K562 (cell line): Measurements from ENCODE around the gene TMC8. TPM values are rescaled to one million over a fixed set of nuclear protein-coding genes. Genes with fewer than 3 reads are reported as not detected.

ENCODE experiments used
- FOXM1 ChIP-seq, 2 experiments: fragments of 450-650 bp in 1 of 2; sonication (generic) in 1 of 2; formaldehyde crosslinking in 1 of 2; IDR thresholded peaks; 2 replicates each; pipeline versions ENCODE4 v1.6.1 to v1.9.0; 2017 to 2022; ENCODE audit warnings: low read depth in 2 of 2, mild to moderate bottlenecking in 2 of 2, missing genetic modification reagents in 1 of 2, moderate library complexity in 1 of 2
- MYC ChIP-seq, 2 experiments: fragments of 250-450 bp in 1 of 2; sonication (Bioruptor Pico) in 1 of 2; IDR thresholded peaks; 2 replicates each; pipeline versions ENCODE4 v1.5.1 to v1.6.1; 2012 to 2021; ENCODE audit warnings: low read depth in 2 of 2, borderline replicate concordance in 1 of 2, improper control_type of control experiment in 1 of 2, low read length in 1 of 2, mild to moderate bottlenecking in 1 of 2, moderate library complexity in 1 of 2
- SAP30 ChIP-seq: fragments of 200-600 bp; sonication (generic); IDR thresholded peaks from 2 replicates; pipeline ENCODE4 v1.6.1; 2012; ENCODE audit warnings: borderline replicate concordance, low read depth, mild to moderate bottlenecking, moderate library complexity, low read length, control low read depth, inconsistent platforms; ENCODE audit not compliant: insufficient read depth, poor library complexity, severe bottlenecking
- TRIM24 ChIP-seq, 2 experiments: fragments of 450-650 bp; IDR thresholded peaks; 2 replicates each; pipeline ENCODE4 v1.6.1; 2016
- ZFP36 ChIP-seq: fragments of 150-350 bp; IDR thresholded peaks from 2 replicates; pipeline ENCODE4 v1.6.1; 2018; ENCODE audit warnings: low read length, low read depth; ENCODE audit not compliant: partially characterized antibody
- ZFX ChIP-seq: sonication (generic); formaldehyde crosslinking; IDR thresholded peaks from 2 replicates; pipeline ENCODE4 v1.8.0; 2022; ENCODE audit warnings: mild to moderate bottlenecking, missing genetic modification reagents, moderate library complexity
- ZKSCAN1 ChIP-seq: fragments of 150-350 bp; IDR thresholded peaks from 2 replicates; pipeline ENCODE4 v1.6.1; 2016; ENCODE audit warnings: low read depth, low read length
- polyA plus RNA-seq, 8 experiments: library from polyadenylated mRNA; depleted of rRNA in 4 of 8; stranded (reverse) in 5 of 8; unstranded in 3 of 8; fragments of >200 nt; fragmentation: Nextera tagmentation in 2 of 8; fragmentation: Illumina TruSeq in 1 of 8; extraction: Ambion mirVana in 2 of 8; extraction: Trizol in 1 of 8; gene quantifications; 2 replicates each; pipeline versions ENCODE4 v1.2.1 to v1.2.3, GENCODE V29; 2011 to 2014; ENCODE audit warnings: inconsistent platforms in 1 of 8, missing spikeins in 1 of 8
- total RNA-seq, 7 experiments: library from RNA; depleted of rRNA in 6 of 7; stranded (reverse); fragments of >200 nt in 6 of 7; fragmentation: Illumina TruSeq in 2 of 7; extraction: Trizol in 2 of 7; gene quantifications; 2 replicates each; pipeline versions ENCODE4 v1.2.1 to v1.2.3, GENCODE V29; 2011 to 2021; ENCODE audit warnings: low replicate concordance in 1 of 7
- TF ChIP-seq, protein P1 (sequence below): fragments of 450-650 bp; conservative IDR thresholded peaks from 2 replicates; pipeline ENCODE4 v1.6.1; 2016; ENCODE audit warnings: missing genetic modification characterization, low read depth, mild to moderate bottlenecking, control low read depth, missing compliant biosample characterization
- TF ChIP-seq, protein P2 (sequence below): sonication (generic); formaldehyde crosslinking; IDR thresholded peaks from 2 replicates; pipeline ENCODE4 v1.8.0; 2022; ENCODE audit warnings: mild to moderate bottlenecking, missing genetic modification reagents, borderline replicate concordance
- TF ChIP-seq, protein P3 (sequence below): fragments of 250-450 bp; sonication (Bioruptor Pico); IDR thresholded peaks from 2 replicates; pipeline ENCODE4 v1.9.0; 2021; ENCODE audit warnings: mild to moderate bottlenecking
- TF ChIP-seq, protein P4 (sequence below), 2 experiments: fragments of 450-650 bp; formaldehyde crosslinking in 1 of 2; IDR thresholded peaks; 2 replicates each; pipeline versions ENCODE4 v1.4.0 to v1.6.1; 2014 to 2020; ENCODE audit warnings: mild to moderate bottlenecking in 2 of 2, borderline replicate concordance in 1 of 2, low read depth in 1 of 2

The TMC8 gene
- total and polyA plus RNA-seq, 9 of the 15 experiments (the other 6 are each of a cell fraction or from before 2014, with no cell fraction given), result 0.13 to 10.9 (median 2.8) TPM

DNA sequence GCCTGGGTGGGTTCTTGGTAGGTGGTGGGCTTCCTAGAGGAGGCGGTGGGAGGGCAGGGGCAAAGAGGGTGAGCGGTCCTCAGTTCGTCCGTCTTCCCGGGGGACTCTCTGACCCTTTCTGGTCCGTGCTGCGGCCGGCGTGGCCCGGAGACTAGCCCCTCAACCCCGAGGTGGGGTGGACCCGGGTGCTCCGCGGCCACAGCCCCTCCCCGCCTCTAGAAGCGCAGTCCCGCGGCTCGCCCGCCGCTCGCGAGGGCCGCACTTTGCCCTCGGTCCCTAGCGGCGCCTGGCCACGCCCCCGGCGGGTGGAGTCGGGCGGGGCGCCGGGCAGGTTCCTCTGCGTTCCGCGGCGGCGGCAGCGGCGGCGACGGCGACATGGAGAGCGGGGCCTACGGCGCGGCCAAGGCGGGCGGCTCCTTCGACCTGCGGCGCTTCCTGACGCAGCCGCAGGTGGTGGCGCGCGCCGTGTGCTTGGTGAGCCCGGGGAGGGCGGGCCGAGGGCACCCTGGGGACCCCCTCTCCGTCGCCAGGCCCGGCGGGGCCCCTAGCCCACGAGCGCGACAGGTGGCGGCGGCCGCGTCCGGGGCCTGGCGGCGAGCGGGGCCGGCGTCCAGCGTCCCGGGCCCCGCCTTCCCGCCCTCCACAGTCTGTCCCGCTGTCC is 37.8 kb downstream of the TMC8 start, which contains the start of gene SYNGR2 (continued):
- TF ChIP-seq, protein P1, sequence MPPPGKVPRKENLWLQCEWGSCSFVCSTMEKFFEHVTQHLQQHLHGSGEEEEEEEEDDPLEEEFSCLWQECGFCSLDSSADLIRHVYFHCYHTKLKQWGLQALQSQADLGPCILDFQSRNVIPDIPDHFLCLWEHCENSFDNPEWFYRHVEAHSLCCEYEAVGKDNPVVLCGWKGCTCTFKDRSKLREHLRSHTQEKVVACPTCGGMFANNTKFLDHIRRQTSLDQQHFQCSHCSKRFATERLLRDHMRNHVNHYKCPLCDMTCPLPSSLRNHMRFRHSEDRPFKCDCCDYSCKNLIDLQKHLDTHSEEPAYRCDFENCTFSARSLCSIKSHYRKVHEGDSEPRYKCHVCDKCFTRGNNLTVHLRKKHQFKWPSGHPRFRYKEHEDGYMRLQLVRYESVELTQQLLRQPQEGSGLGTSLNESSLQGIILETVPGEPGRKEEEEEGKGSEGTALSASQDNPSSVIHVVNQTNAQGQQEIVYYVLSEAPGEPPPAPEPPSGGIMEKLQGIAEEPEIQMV (tag), result no peak
- TF ChIP-seq, protein P2, sequence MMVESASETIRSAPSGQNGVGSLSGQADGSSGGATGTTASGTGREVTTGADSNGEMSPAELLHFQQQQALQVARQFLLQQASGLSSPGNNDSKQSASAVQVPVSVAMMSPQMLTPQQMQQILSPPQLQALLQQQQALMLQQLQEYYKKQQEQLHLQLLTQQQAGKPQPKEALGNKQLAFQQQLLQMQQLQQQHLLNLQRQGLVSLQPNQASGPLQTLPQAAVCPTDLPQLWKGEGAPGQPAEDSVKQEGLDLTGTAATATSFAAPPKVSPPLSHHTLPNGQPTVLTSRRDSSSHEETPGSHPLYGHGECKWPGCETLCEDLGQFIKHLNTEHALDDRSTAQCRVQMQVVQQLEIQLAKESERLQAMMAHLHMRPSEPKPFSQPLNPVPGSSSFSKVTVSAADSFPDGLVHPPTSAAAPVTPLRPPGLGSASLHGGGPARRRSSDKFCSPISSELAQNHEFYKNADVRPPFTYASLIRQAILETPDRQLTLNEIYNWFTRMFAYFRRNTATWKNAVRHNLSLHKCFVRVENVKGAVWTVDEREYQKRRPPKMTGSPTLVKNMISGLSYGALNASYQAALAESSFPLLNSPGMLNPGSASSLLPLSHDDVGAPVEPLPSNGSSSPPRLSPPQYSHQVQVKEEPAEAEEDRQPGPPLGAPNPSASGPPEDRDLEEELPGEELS, result no peak
- peak; percentile 73 for TF ChIP-seq ZFX (CRISPR knock-in tag)
- TF ChIP-seq, protein P3, sequence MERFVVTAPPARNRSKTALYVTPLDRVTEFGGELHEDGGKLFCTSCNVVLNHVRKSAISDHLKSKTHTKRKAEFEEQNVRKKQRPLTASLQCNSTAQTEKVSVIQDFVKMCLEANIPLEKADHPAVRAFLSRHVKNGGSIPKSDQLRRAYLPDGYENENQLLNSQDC (CRISPR knock-in tag), result peak; percentile 53; the same call in 1 of the 2 replicates
- peak; percentile 53; the same call in 1 of the 2 replicates for TF ChIP-seq ZKSCAN1
- TF ChIP-seq, protein P4, sequence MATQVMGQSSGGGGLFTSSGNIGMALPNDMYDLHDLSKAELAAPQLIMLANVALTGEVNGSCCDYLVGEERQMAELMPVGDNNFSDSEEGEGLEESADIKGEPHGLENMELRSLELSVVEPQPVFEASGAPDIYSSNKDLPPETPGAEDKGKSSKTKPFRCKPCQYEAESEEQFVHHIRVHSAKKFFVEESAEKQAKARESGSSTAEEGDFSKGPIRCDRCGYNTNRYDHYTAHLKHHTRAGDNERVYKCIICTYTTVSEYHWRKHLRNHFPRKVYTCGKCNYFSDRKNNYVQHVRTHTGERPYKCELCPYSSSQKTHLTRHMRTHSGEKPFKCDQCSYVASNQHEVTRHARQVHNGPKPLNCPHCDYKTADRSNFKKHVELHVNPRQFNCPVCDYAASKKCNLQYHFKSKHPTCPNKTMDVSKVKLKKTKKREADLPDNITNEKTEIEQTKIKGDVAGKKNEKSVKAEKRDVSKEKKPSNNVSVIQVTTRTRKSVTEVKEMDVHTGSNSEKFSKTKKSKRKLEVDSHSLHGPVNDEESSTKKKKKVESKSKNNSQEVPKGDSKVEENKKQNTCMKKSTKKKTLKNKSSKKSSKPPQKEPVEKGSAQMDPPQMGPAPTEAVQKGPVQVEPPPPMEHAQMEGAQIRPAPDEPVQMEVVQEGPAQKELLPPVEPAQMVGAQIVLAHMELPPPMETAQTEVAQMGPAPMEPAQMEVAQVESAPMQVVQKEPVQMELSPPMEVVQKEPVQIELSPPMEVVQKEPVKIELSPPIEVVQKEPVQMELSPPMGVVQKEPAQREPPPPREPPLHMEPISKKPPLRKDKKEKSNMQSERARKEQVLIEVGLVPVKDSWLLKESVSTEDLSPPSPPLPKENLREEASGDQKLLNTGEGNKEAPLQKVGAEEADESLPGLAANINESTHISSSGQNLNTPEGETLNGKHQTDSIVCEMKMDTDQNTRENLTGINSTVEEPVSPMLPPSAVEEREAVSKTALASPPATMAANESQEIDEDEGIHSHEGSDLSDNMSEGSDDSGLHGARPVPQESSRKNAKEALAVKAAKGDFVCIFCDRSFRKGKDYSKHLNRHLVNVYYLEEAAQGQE (IDR thresholded peaks at IDR 0.05; ENCODE audit: borderline replicate concordance), result no peak
- TF ChIP-seq, protein P4 (CRISPR knock-in tag; IDR thresholded peaks at IDR 0.05; ENCODE audit: low read depth), result peak; percentile 61
- no peak for TF ChIP-seq TRIM24 (IDR thresholded peaks at IDR 0.05)
- peak; percentile 44 for TF ChIP-seq SAP30
- peak; percentile 41; the same call in 1 of the 2 replicates for TF ChIP-seq MYC (IDR thresholded peaks at IDR 0.05; ENCODE audit: low read depth, low read length)
- TF ChIP-seq MYC (CRISPR knock-in tag; IDR thresholded peaks at IDR 0.05; ENCODE audit: borderline replicate concordance, low read depth), result no peak
- TF ChIP-seq FOXM1 (IDR thresholded peaks at IDR 0.05; ENCODE audit: low read depth), result no peak
- TF ChIP-seq FOXM1 (CRISPR knock-in tag; IDR thresholded peaks at IDR 0.05; ENCODE audit: low read depth), result 0 out of 2 replicates have a peak, but pooled peaks have one; percentile 42
- TF ChIP-seq ZFP36, result peak; percentile 79
